Fibroblast of lung (primary cell): ENCODE measurements around the gene FMNL1. TPM values are rescaled to one million over a fixed set of nuclear protein-coding genes. Genes with fewer than 3 reads are reported as not detected.
A peak's percentile ranks its signal among the peaks of the same experiment; 100 is the strongest.

Experiments
- DNase-seq, 2 donors: peaks; one replicate each; pipeline versions ENCODE4 v3.0.0 to v3.0.0-alpha.2; 2010; ENCODE audit warnings: low read depth in 2 of 2
- H2AFZ ChIP-seq: 2 replicates; pipeline ENCODE4 v1.5.1; 2012; ENCODE audit warnings: low read length, control low read depth, inconsistent platforms
- H3K27ac ChIP-seq: 2 replicates; pipeline ENCODE4 v1.5.1; 2011; ENCODE audit warnings: low read length, control low read depth; ENCODE audit not compliant: insufficient read depth
- H3K27me3 ChIP-seq: 2 replicates; pipeline ENCODE4 v1.5.1; 2011; ENCODE audit warnings: mild to moderate bottlenecking, low read length; ENCODE audit not compliant: control insufficient read depth, insufficient read depth
- H3K36me3 ChIP-seq: 2 replicates; pipeline ENCODE4 v1.5.1; 2011; ENCODE audit warnings: low read length; ENCODE audit not compliant: control insufficient read depth, insufficient read depth
- H3K4me1 ChIP-seq: 2 replicates; pipeline ENCODE4 v1.5.1; 2011; ENCODE audit warnings: low read length; ENCODE audit not compliant: control insufficient read depth, insufficient read depth; ENCODE audit errors: extremely low read depth
- H3K4me2 ChIP-seq: 2 replicates; pipeline ENCODE4 v1.5.1; 2011; ENCODE audit warnings: low read length, control low read depth; ENCODE audit not compliant: insufficient read depth; ENCODE audit errors: extremely low read depth
- H3K4me3 ChIP-seq, 4 experiments: fragments of 200-600 bp in 1 of 4; sonication (generic) in 1 of 4; replicated peaks in 1 of 4; 2 replicates each; pipeline ENCODE4 v1.5.1; 2011 to 2016; ENCODE audit warnings: low read length in 4 of 4, low read depth in 3 of 4, mild to moderate bottlenecking in 3 of 4, control low read depth in 2 of 4, inconsistent platforms in 1 of 4, mixed read lengths in 1 of 4; ENCODE audit not compliant: insufficient read depth in 1 of 4; ENCODE audit errors: control extremely low read depth in 1 of 4
- H3K79me2 ChIP-seq: 2 replicates; pipeline ENCODE4 v1.5.1; 2012; ENCODE audit warnings: mild to moderate bottlenecking, low read length, inconsistent platforms; ENCODE audit not compliant: control insufficient read depth, insufficient read depth
- H3K9ac ChIP-seq: 2 replicates; pipeline ENCODE4 v1.5.1; 2011; ENCODE audit warnings: mild to moderate bottlenecking, low read length, control low read depth; ENCODE audit not compliant: insufficient read depth
- H3K9me3 ChIP-seq: 2 replicates; pipeline ENCODE4 v1.5.1; 2012; ENCODE audit warnings: low read depth, low read length; ENCODE audit not compliant: control insufficient read depth, insufficient read depth
- H4K20me1 ChIP-seq: 2 replicates; pipeline ENCODE4 v1.5.1; 2011; ENCODE audit warnings: low read length; ENCODE audit not compliant: control insufficient read depth, insufficient read depth; ENCODE audit errors: extremely low read depth
- CTCF ChIP-seq, 2 donors: IDR thresholded peaks in 1 of 2; conservative IDR thresholded peaks in 1 of 2; 1 replicate in 1 of 2; 2 replicates in 1 of 2; pipeline ENCODE4 v1.5.1; 2011 to 2012; ENCODE audit warnings: low read length in 2 of 2, control low read depth in 1 of 2, inconsistent platforms in 1 of 2, low read depth in 1 of 2, mild to moderate bottlenecking in 1 of 2
- EZH2 ChIP-seq: IDR thresholded peaks from 2 replicates; pipeline ENCODE4 v1.5.1; 2012; ENCODE audit warnings: low read length, control low read depth, mild to moderate bottlenecking; ENCODE audit errors: missing control alignments
- polyA plus RNA-seq, 2 donors: library from polyadenylated mRNA; depleted of rRNA in 1 of 2; stranded (reverse) in 1 of 2; unstranded in 1 of 2; fragments of >200 nt; gene quantifications; 2 replicates each; pipeline ENCODE4 v1.2.1, GENCODE V29; 2011 to 2012; ENCODE audit warnings: missing spikeins in 1 of 2
- total RNA-seq: library from RNA; depleted of rRNA; stranded (reverse); fragments of >200 nt; gene quantifications from 2 replicates; pipeline ENCODE4 v1.2.1, GENCODE V29; 2014

The FMNL1 gene
- total and polyA plus RNA-seq, 2 donors (not counting 1 experiment from before 2014, with no cell fraction given): 1.1 to 2.8 TPM

DNA sequence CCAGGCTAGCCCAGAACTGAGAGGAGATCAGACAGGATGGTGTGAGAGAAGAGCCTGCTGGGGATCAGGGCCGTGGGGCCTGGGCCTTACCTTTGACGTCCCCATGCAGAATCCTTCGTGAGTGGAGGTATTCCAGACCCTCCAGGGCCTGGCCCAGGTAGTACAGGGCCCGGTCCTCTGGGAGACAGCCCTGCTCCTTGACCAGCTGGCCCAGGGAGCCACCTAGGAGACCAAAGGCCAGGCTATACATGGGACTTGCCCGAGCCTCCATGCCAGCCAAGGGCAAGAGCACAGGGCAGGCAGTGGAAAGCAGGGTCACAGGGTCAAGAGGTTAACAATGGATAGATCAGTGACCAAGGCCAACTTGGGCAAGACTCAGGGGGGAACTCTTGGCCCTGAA, 52.3 kb downstream of the FMNL1 start:
- H3K27ac ChIP-seq: no peak overlapping the region
- peaks cover 25% of the 10 kb centered on the region for H3K36me3 ChIP-seq
- no peak overlapping the region for H3K9ac ChIP-seq
- H3K9me3 ChIP-seq: no peaks in the 10 kb centered on the region
- no peaks in the 10 kb centered on the region for H3K27me3 ChIP-seq
- no peaks in the 10 kb centered on the region for H3K79me2 ChIP-seq
- H3K4me2 ChIP-seq: no peak overlapping the region
- peaks cover 8% of the 10 kb centered on the region for H3K4me1 ChIP-seq
- TF ChIP-seq EZH2 (no peak), CTCF (conservative IDR thresholded peaks at IDR 0.05 in 1 of 2, IDR thresholded peaks at IDR 0.05 in 1 of 2; ENCODE audit: low read depth in 1 of 2, low read length in 2 of 2) (no peak)
- no peak for DNase-seq
- no peaks in the 10 kb centered on the region for H4K20me1 ChIP-seq
- H3K4me3 ChIP-seq: no peak overlapping the region
- H2AFZ ChIP-seq: no peak overlapping the region

DNA sequence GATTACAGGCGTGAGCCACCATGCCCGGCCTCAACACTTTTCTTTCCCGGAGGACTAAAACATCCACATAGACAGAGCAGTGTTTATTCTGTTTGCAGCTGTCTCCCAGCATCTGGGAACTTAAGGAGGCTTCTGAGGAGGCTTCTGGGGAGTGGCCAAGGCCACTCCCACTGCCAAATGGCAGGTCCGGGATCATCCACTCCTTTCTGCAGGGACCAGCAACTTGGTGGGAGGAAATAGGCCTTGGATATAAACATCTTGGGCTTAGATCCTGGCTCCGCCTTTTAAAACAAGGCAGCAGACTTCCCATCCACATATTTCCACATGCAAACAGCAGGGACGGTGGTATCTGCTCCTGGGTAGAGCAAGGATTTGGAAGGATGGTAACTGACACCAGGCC, 54.3 kb downstream of the FMNL1 start:
- no peak overlapping the region for H3K4me2 ChIP-seq
- H3K9ac ChIP-seq: no peak overlapping the region
- no peak overlapping the region for H3K4me3 ChIP-seq
- peaks cover 15% of the 10 kb centered on the region for H3K36me3 ChIP-seq
- peaks cover 8% of the 10 kb centered on the region for H3K4me1 ChIP-seq
- no peaks in the 10 kb centered on the region for H3K27me3 ChIP-seq
- no peaks in the 10 kb centered on the region for H3K9me3 ChIP-seq
- no peak overlapping the region for H3K27ac ChIP-seq
- H2AFZ ChIP-seq: no peak overlapping the region
- no peak for TF ChIP-seq EZH2
- no peak for TF ChIP-seq CTCF (conservative IDR thresholded peaks at IDR 0.05 in 1 of 2, IDR thresholded peaks at IDR 0.05 in 1 of 2; ENCODE audit: low read depth in 1 of 2, low read length in 2 of 2)
- no peaks in the 10 kb centered on the region for H4K20me1 ChIP-seq
- no peaks in the 10 kb centered on the region for H3K79me2 ChIP-seq
- peak in 1 of 2 donors; percentile 90 for DNase-seq

DNA sequence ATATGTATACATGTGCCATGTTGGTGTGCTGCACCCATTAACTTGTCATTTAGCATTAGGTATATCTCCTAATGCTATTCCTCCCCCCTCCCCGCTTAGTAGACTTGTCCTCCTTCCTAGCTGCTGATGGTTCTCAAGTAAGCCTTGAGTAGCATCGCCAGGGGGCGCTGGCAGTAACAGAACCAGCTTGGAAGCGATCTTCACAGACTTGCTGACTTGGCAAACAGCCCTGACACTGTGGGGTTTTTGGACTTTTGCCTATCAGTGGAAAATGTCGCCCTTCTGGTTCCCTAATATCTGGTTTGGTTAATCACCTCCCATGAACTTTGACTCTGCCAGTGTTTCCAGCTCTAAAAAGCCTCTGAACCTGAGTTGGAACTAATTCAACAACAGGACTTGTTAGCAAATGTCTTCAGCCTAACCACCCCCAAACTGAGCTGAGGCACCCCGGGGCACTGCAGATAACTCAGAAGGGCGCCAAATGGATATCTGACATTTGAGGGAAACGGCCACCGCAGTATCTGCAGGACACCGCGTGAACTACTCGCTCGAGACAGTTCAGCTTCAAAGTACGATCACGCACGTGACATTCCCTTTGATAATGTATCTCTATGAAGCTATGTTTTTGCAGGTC, 55.6 kb downstream of the FMNL1 start:
- Histone ChIP-seq H3K9ac (no peak overlapping the region), H3K36me3 (peaks cover 14% of the 10 kb centered on the region), H3K27ac (no peak overlapping the region), H3K27me3 (no peaks in the 10 kb centered on the region), H3K79me2 (no peaks in the 10 kb centered on the region), H4K20me1 (no peaks in the 10 kb centered on the region), H3K9me3 (no peaks in the 10 kb centered on the region), H2AFZ (no peak overlapping the region), H3K4me2 (no peak overlapping the region), H3K4me3 (no peak overlapping the region), H3K4me1 (peaks cover 8% of the 10 kb centered on the region)
- peak; percentile 86 to 87 for TF ChIP-seq CTCF (conservative IDR thresholded peaks at IDR 0.05 in 1 of 2, IDR thresholded peaks at IDR 0.05 in 1 of 2; ENCODE audit: low read depth in 1 of 2, low read length in 2 of 2)
- no peak for TF ChIP-seq EZH2
- DNase-seq: peak; percentile 82 to 93
